Choroid plexus epithelial cell (primary cell): Measurements from ENCODE around the gene JMJD1C.
A peak's percentile ranks its signal among the peaks of the same experiment; 100 is the strongest.

ENCODE experiments used
- DNase-seq: peaks from one replicate; pipeline ENCODE4 v3.0.0-alpha.2; 2010; ENCODE audit warnings: low read depth
- H3K4me3 ChIP-seq: 2 replicates; pipeline ENCODE4 v1.5.1; 2011; ENCODE audit warnings: low read depth, mild to moderate bottlenecking, control low read depth, low read length, moderate library complexity
- CTCF ChIP-seq: conservative IDR thresholded peaks from 2 replicates; pipeline ENCODE4 v1.5.1; 2011; ENCODE audit warnings: low read depth, mild to moderate bottlenecking, control low read depth, inconsistent platforms, low read length, moderate library complexity

The JMJD1C gene

DNA sequence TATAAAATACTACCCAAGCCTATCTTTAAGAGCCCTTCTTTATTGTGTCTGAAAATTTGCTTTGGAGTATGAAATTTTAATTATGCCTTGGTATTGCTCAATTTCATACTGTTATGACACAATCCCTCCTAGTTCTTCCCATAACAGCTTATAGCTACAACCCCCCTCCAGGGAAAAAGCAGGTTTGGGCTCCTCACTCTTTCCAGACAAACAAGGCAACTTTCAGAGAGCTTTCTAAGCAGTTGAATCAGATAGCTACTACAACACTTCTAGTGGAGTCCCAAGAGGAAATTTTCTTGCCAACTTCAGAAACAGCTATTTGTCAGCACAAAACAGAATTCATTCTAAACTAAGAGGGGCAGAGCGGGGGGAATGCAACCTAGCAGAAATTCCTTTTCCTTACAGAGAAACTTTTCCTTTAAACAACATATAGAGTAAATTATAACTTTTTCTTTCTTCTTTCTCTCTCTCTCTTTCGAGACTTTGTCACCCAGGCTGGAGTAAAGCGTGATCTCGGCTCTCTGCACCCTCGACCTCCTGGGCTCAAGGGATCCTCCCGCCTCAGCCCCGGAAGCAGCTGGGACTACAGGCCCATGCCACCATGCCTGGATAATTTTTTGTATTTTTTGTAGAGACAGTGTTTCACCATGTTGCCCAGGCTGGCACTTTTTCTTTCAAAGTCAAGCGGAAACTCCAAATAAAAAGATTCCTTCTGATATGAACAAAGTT, 26.0 kb upstream of the JMJD1C start:
- no peak for TF ChIP-seq CTCF
- DNase-seq, result peak; percentile 93
- no peak overlapping the region for H3K4me3 ChIP-seq

DNA sequence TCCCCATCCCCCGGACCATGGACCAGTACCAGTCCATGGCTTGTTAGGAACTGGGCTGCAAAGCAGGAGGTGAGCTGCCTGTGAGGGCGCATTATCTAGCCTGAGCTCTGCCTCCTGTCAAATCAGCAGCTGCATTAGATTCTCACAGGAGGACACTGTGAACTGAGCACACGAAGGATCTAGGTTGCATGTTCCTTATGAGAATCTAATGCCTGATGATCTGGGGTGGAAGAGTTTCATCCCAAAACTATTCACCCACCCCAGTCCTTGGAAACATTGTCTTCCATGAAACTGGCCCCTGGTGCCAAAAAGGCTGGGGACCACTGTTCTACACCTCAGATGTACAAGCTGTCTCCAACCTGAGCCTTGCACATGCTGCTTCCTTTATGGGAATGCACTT, 24.1 kb upstream of the JMJD1C start:
- TF ChIP-seq CTCF, result no peak

GRCh38 chr10:63487990-63488389, 22.2 kb upstream of the JMJD1C start:
- DNase-seq, result no peak
- TF ChIP-seq CTCF, result no peak
- no peak overlapping the region for H3K4me3 ChIP-seq

More for the DNA sequence above, 24.1 kb upstream of the JMJD1C start:
- H3K4me3 ChIP-seq, result no peak overlapping the region
- DNase-seq, result no peak

- no peak for TF ChIP-seq CTCF
- no peak for DNase-seq
Measured at GRCh38 chr10:63483983-63484382, 18.2 kb upstream of the JMJD1C start.

DNA sequence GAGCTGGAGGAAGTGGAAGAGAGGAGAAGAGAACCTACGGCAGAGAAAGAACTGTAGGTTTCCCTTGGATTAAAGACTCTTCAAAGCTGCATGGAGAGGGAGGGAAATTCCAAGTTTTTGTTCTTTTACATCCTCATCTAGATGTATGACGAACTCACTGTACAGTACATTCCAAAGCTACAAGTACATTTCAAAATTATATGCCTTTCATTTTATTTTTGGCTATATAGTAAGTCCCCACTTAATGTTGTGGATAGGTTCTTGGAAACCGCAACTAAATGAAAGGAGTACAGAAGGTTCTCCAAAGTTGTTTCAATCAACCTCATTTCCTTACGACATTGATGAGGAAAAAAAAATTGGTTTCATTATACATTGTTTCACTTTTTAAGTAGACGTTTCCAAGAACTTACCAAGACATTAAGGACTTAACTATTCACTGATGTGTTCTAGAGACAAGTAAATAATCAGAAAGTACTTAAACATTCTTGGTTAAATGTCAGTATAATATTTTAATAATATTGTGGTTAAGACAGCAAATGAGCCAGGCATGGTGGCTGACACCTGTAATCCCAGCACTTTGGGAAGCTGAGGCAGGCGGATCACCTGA, 16.1 kb upstream of the JMJD1C start:
- TF ChIP-seq CTCF, result no peak
- no peak overlapping the region for H3K4me3 ChIP-seq
- peak; percentile 28 for DNase-seq

More at GRCh38 chr10:63483983-63484382, 18.2 kb upstream of the JMJD1C start:
- no peak overlapping the region for H3K4me3 ChIP-seq

- no peak overlapping the region for H3K4me3 ChIP-seq
- TF ChIP-seq CTCF, result no peak
- no peak for DNase-seq
Measured at GRCh38 chr10:63480237-63480636, 14.5 kb upstream of the JMJD1C start.

GRCh38 chr10:63478564-63478963, 12.8 kb upstream of the JMJD1C start:
- H3K4me3 ChIP-seq, result no peak overlapping the region
- TF ChIP-seq CTCF, result no peak
- DNase-seq, result no peak
